Type B pancreatic cell (in vitro differentiated cells): Measurements from ENCODE around the gene CDKN3. TPM values are rescaled to one million over a fixed set of nuclear protein-coding genes. Genes with fewer than 3 reads are reported as not detected.
"Not testable (repeated sequence)": the region's sequence is repeated elsewhere in the genome, so short reads cannot be mapped to it uniquely, and the experiment has no call there.

ENCODE experiments used
- DNase-seq: peaks from one replicate; pipeline ENCODE4 v3.0.0; 2021; ENCODE audit warnings: mixed read lengths; ENCODE audit not compliant: unreplicated experiment; ENCODE audit errors: extremely low spot score
- H3K27ac Mint-ChIP-seq: 2 replicates; pipeline ENCODE4 v1.8.0; 2021; ENCODE audit warnings: mild to moderate bottlenecking, mixed read lengths
- H3K27me3 Mint-ChIP-seq: 2 replicates; pipeline ENCODE4 v1.8.0; 2021; ENCODE audit warnings: mixed read lengths
- H3K36me3 Mint-ChIP-seq: 2 replicates; pipeline ENCODE4 v1.8.0; 2021; ENCODE audit warnings: mixed read lengths
- H3K4me1 Mint-ChIP-seq: one replicate; pipeline ENCODE4 v1.8.0; 2021; ENCODE audit warnings: mixed read lengths; ENCODE audit not compliant: unreplicated experiment
- H3K4me3 Mint-ChIP-seq: 2 replicates; pipeline ENCODE4 v1.8.0; 2021; ENCODE audit warnings: mild to moderate bottlenecking, mixed read lengths
- H3K9me3 Mint-ChIP-seq: 2 replicates; pipeline ENCODE4 v1.8.0; 2021; ENCODE audit warnings: mixed read lengths
- CTCF ChIP-seq: fragments of 200-600 bp; sonication (generic); conservative IDR thresholded peaks from 2 replicates; pipeline ENCODE4 v1.5.0; 2021; ENCODE audit warnings: antibody characterized with exemption, mild to moderate bottlenecking
- total RNA-seq: library from RNA; stranded (reverse); gene quantifications from 2 replicates; pipeline ENCODE4 v1.2.1, GENCODE V29; 2021; ENCODE audit warnings: low replicate concordance

Gene CDKN3
- total RNA-seq, 1 donor from 2014 or later = 31.0 TPM

DNA sequence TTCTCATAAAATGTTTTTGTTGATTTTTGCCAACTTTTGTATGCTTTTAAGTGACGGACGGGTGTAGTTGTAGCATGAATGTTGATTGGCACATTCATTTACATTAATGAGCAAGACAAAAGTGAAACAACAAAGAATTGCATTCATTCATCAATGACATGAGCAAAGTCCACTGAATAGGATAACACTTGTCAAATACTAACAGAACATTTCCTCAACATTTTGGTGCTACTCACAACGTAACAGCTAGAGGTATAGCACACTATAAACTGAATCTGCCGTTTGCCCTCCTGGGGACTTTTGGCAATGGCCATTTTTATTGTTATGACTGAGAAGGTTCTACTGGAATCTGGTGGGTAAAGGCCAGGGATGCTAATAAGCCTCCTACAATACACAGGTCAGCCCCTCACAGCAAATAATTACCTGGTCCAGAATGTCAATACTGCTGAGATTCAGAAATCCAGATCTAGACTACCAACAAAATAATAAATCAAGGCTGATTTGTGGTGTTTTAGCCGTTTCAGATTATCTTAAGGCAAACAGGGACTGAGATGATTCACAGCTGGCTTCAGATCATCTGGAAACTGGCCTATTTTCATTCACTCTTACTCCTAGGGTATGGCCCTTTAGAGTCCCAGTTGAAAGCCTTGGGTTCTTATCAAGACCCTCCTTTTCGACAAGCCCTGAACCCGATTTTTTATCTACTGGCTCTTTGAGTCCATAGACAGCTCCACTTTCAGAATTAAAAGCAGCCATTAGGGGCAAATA, 22.5 kb upstream of the CDKN3 start:
- no peak for TF ChIP-seq CTCF
- no peaks in the 10 kb centered on the region for H3K9me3 Mint-ChIP-seq
- no peak for DNase-seq
- peaks cover 3% of the 10 kb centered on the region for H3K27me3 Mint-ChIP-seq
- no peak overlapping the region for H3K27ac Mint-ChIP-seq
- no peaks in the 10 kb centered on the region for H3K36me3 Mint-ChIP-seq
- H3K4me3 Mint-ChIP-seq = no peak overlapping the region
- peaks cover 5% of the 10 kb centered on the region for H3K4me1 Mint-ChIP-seq

- no peak for DNase-seq
- H3K4me3 Mint-ChIP-seq = no peak overlapping the region
- H3K4me1 Mint-ChIP-seq = peaks cover 3% of the 10 kb centered on the region
- H3K27ac Mint-ChIP-seq = no peak overlapping the region
- H3K27me3 Mint-ChIP-seq = peaks cover 3% of the 10 kb centered on the region
- H3K9me3 Mint-ChIP-seq = no peaks in the 10 kb centered on the region
- TF ChIP-seq CTCF = no peak
- H3K36me3 Mint-ChIP-seq = no peaks in the 10 kb centered on the region
Measured at GRCh38 chr14:54377501-54377900, 19.3 kb upstream of the CDKN3 start.

DNA sequence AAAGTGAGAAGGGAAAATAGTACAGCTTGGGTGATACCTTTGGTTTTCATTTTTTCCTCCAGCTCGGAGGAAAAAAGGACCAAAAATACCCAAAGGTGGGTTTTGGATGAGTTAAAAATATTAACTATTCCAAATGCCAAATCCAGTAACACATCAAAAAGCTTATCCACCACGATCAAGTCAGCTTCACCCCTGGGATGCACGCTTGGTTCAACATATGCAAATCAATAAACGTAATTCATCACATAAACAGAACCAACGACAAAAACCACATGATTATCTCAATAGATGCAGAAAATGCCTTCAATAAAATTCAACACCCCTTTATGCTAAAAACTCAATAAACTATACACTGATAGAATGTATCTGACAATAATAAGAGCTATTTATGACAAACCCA, 17.9 kb upstream of the CDKN3 start:
- DNase-seq, H3K9me3 Mint-ChIP-seq, H3K4me3 Mint-ChIP-seq, H3K27ac Mint-ChIP-seq, H3K27me3 Mint-ChIP-seq, H3K4me1 Mint-ChIP-seq, H3K36me3 Mint-ChIP-seq: not testable (repeated sequence)

DNA sequence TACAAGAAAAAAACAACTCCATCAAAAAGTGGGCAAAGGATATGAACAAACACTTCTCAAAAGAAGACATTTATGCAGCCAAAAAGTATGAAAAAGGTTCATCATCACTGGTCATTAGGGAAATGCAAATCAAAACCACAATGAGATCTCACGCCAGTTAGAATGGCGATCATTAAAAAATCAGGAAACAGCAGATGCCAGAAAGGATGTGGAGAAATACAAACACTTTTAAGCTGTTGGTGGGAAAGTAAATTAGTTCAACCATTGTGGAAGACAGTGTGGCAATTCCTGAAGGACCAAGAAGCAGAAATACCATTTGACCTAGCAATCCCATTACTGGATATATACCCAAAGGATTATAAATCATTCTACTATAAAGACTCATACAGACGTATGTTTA, 16.2 kb upstream of the CDKN3 start:
- not testable (repeated sequence) for H3K4me3 Mint-ChIP-seq

GRCh38 chr14:54381821-54382220, 15.0 kb upstream of the CDKN3 start:
- no peak overlapping the region for H3K4me3 Mint-ChIP-seq
- DNase-seq = no peak
- no peak for TF ChIP-seq CTCF
- H3K36me3 Mint-ChIP-seq = no peaks in the 10 kb centered on the region
- no peak overlapping the region for H3K27ac Mint-ChIP-seq
- no peaks in the 10 kb centered on the region for H3K9me3 Mint-ChIP-seq
- H3K4me1 Mint-ChIP-seq = peaks cover 11% of the 10 kb centered on the region
- H3K27me3 Mint-ChIP-seq = peaks cover 14% of the 10 kb centered on the region

More for the DNA sequence above, 16.2 kb upstream of the CDKN3 start:
- H3K36me3 Mint-ChIP-seq, H3K27me3 Mint-ChIP-seq, H3K27ac Mint-ChIP-seq, DNase-seq, H3K9me3 Mint-ChIP-seq: not testable (repeated sequence)
- H3K4me1 Mint-ChIP-seq = peaks cover 11% of the 10 kb centered on the region

GRCh38 chr14:54383835-54384234, 13.0 kb upstream of the CDKN3 start:
- no peak for TF ChIP-seq CTCF
- Mint-ChIP-seq H3K4me3 (no peak overlapping the region), H3K27me3 (peaks cover 20% of the 10 kb centered on the region), H3K36me3 (no peaks in the 10 kb centered on the region), H3K27ac (no peak overlapping the region), H3K4me1 (peaks cover 11% of the 10 kb centered on the region), H3K9me3 (no peaks in the 10 kb centered on the region)
- no peak for DNase-seq

GRCh38 chr14:54385556-54385955, 11.3 kb upstream of the CDKN3 start:
- Mint-ChIP-seq H3K4me3 (no peak overlapping the region), H3K27me3 (peaks cover 22% of the 10 kb centered on the region), H3K9me3 (no peaks in the 10 kb centered on the region), H3K27ac (no peak overlapping the region), H3K4me1 (peaks cover 11% of the 10 kb centered on the region), H3K36me3 (no peaks in the 10 kb centered on the region)
- no peak for DNase-seq
- TF ChIP-seq CTCF = no peak
